Putamen (tissue), 1 donor: Measurements from ENCODE around the gene SMIM32.

Source experiments
- DNase-seq: peaks from one replicate; pipeline ENCODE4 v3.0.0-alpha.2; 2016; ENCODE audit warnings: low spot score

The SMIM32 gene

DNA sequence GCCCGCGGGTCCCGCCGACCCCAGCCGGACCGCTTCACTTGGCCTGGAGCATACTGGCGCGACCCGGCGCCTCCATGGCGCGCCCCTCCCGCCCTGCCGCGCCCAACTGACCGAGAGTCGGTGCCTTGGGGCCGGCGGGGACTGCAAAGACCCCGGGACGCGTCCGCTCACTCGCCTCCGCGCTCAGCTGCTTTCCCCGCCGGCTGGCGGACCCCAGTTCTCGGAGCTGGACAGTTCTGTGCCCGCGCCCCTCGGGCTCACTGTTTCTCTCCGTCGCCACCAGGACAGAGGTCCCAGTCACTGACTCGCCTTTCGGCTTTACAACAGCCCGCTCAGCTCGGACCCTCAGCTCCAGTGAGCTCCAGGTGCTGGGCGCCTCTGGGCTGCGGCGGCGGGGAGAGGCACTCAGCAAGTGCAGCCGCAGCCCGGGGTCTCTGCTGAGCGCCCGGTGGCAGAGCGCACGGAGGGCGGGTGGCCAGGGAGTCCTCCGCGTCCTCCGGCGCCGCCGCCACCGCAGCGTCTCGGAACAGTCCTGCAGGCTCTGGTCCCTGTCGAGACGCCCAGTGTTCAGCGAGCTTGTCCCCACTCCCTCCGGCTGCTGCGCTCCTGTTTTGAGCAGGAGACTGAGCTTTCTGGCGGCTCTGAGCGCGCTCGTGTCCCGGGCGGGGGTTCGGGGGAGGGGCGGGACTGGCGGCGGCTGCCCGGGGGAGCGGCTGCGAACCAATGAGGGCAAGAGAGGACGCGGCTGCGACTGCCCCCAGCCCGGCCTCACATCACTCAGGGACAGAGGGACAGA lies at the start of gene SMIM32:
TSS of gene SMIM32 (minus strand) at position 637 of the 796 bp plus-strand sequence. CDS start 638 bp downstream, outside the sequence.
- DNase-seq: no peak

DNA sequence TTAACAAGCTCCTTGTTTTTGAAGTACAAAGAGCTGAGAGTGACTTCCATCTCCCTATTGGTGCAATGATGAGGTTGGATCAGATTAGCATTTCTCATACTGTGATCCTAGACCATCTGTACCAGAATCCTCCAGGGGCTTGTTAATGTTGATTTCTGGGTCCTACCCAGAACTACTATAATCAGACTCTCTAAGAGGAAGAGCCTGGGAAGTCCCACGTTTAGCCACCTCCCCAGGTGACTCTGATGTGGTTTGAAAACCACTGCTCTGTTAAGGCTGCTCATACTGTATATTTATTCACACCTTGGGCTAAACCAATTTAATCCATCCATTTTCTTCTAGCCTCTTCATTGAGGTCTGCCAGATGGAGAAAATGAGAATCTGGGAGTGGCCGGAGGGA lies 49.6 kb upstream of the SMIM32 start:
- no peak for DNase-seq

DNA sequence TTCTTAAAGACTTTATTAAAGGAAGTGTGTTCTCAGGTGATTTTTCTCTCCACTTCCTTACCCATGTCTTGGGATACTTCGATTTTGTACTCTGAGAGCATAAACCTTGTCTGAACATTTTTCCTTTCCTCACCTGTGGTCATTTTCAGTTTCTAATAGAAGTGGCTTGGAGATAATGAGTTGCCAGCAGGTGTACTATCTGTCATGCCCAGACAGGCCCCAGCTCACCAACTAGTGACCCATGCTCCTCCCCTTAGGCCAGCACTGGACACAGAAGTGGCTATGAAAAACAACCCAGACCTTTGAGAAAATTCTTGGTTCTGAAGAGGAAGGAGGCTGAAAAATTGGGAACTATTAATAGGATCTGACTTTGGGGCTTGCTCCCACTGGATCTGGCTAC lies 49.2 kb upstream of the SMIM32 start:
- DNase-seq: no peak

DNA sequence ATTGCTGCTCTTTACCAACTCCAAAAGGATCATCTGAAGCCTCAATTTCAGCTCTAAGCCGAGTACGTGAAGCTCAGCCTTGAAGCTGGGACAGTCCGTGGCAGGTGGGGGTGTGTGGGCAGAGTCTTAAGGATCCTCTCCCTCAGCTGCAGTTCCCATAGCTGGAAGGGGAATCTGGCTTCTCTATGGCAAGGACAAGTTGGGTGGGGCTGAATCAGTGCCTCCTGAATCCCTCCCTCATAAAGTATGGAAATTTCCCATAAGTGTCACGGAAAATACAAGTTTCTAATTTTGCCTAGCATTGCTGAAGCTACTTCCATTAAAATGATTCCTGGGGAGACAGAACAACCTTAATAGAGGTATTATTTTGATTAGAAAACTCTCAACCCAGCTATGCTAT lies 47.9 kb upstream of the SMIM32 start:
- DNase-seq: no peak

DNA sequence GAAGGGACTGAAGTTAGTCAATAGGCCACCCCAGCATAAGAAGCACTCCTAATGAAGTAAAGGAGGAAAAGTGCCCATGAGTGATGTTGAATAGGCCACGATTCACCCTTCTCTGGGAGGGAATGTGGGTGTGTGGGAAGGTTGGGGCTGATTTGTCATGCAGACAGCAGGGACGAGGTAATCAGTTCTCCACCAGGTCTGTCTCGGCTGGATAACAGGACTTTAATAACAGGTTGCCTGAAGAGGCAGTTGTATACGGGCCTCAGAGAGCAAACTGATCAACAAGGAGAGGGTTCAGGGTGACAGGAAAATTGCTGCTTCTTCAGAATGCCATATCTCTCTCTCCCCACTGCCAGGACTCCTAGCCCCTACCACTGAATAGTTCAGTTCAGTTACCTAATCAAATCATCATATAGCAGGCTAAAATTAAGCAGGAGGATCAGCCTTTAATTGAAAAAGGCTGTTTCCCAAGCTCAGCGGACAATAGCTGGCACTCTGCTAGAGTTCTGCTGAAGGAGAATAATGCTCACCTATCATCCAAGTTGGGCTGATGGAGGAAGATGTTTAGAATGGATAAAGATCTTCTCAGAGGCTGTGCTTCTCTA lies 43.6 kb upstream of the SMIM32 start:
- DNase-seq: no peak

DNA sequence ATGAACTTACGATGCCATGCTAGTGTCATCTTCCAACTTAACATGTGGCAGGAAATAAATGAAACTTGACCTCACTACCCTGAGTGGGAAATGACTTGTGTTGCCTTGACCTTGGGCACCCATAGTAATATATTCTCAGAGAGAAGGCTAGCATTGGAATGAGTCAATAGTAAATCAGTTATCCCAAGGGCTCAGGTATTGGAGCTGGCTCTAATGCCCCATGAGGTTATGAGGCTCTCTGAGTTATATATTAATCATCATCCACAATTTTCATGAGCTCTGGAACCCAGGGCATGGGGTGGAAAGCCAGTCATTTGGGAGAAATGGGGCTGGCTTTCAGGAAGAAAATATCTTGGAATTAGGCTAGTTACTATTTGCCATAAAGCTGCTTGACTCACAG lies 42.4 kb upstream of the SMIM32 start:
- DNase-seq: no peak

DNA sequence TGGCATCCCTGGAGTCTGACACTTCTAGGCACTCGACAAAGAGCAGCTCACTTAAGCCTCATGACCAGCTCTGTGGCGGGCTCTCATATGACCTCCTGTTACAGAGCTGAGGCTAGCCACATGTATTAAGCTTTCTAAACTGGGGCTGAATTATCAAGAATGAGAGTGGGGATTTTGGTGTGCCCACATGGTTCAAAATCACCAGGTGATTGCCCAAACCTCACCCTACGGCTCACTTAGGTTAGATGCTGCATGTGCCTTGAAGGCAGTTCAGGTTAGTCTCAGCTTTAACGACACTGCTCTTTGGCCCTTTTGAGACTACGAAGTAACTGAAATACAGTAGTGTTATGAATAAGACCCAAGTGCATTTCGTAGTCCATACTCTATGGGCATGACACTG lies 39.4 kb upstream of the SMIM32 start:
- DNase-seq: no peak

DNA sequence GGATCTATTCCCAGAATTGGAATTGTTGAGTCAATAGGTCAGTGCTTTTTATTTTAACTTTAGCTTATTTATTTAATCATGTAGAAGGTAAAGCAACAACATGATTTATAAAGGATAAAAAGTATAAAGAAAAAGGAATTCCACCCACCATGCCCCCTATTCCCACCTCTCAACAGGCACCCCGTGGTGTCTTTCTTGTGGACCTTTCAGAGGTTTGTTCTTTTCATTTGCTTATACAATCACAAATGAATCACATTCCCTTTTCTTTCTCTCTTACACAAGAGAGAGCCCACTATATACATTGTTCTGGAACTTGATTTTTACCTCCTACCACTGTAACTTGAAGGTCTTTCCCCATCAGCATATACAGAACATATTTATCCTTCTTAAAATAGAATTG lies 37.2 kb upstream of the SMIM32 start:
- no peak for DNase-seq

DNA sequence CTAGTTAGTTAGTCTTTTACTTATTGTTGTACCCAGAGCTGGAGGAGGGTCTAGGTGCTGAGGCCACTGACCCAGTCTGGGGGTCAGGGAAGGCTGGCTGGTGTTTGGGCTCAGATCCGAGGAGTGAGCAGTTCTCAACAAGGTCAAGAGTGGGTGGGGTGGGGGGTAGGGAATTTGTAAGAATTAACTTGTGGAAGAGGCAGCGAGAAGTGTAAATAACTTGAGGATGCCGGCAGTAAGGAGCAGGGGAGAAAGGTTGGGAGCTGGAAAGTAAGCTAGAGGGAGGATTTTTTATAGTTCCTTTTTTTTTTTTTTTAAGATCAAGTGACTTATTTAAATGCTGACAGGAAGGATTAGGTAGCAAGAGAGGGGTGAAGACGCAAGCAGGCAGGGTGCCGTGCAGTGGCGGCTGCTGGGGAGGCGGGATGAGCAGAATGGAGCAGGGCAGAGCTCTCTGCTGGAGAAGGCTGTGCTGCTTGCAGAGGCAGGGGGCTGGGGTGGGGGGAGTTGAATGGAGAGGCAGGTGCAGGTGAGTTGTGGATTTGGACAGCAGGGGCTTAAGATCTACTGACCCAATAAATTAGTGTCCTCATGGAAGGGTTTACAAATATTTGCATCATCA lies 35.3 kb upstream of the SMIM32 start:
- DNase-seq: no peak

DNA sequence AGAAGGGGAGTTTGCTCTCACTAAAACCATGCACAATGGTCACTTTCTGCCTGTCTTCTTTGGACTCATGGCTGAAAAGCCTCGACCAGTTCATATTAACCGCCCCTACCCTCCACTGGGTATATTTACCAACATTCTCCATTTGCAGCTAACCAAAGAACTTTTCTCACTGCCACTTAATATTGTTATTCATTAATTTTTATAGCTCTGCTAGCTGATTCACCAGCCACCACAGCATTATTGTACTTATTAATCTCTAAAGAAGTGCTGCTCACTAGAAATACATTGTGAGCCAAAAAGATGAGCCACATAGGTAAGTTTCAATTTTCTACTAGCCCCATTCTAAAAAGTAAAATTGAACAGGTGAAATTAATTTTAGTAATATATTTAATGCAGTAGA lies 33.4 kb upstream of the SMIM32 start:
- DNase-seq: no peak

DNA sequence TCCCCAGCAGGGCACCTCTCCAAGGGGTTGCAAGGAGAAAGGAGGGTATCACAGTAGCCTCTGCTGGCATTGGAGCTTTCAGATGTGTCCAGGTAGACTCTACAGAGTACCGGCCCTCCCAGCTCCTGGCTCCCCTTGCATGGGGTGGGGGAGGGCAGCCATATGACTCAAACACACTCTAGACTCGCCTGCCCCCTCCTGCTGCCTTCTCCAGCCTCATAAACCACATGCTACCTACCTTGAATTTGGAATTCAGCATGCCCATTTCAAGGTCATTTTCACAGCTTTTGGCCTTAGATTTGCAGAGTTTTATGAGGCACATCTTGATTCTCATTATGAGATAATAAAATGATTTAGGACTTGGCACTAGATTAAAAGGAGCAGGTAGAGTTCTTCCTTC lies 32.8 kb upstream of the SMIM32 start:
- DNase-seq: no peak

DNA sequence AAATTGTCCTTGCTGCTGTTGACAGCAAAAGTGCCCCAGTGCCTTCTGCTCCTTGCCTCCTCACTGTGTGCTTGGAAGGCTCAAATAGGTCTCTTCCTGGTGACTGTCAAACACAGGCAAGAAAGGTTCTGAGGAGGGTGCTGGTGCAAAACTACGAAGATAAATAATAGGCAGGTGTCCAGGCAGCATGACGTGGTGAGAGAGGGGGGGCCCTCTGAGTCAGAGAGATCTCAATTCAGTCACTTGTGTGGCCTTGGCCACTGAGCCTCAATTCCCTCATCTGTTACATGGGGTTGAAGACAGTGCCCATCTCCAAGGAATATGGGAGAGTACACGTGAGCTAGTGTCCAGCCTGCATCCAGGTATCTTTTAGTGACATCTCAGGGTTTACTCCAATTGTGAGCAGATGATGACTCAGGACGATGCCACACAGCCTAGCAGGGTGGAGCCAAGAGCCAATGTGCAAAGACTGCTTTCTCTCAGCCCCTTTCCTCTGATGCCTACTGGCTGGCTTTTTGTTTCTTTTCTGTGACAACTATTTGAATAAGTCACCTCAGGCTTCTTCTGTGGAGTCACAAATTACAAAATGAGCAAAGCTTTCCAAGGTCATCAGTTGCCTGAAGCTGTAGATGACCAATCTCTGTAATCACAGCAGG lies 29.7 kb upstream of the SMIM32 start:
- DNase-seq: no peak

DNA sequence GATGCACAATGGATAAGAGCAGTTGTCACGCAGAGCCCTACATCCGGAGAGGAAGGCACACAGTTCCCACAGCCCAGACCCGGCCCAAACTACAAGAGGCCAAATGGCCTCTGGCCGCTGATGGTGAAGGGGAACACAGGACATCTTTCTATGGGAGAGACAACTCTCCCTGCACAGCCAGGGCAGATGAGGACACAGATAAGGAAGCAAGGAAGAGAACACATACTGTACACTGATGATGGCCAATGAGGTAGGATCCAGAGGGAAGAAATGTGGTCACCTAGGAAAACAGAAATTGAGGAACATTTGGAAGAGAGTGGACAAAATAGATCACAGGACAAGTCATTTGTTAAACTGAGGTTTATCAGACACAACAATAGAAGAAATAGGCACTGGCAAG lies 28.4 kb upstream of the SMIM32 start:
- no peak for DNase-seq

DNA sequence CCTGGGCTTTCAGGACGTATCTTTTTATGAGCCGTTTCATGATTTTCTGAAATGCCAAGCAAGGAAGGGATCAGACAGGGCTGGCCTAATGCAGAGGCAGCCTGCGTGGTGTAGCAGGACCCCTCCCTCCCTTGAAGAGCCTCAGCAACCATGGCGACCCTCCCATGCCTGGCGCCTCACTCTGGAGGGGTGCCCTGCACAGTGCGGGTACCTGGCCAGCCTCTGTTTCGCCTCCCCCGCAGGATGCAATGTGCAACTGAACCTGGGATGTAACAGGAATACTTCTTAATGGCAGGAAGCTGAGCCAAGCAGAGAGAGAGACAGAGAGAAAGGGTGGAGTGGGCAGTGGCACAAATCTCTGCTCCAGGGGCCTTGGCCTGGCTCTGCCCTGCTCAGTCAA lies 23.3 kb upstream of the SMIM32 start:
- no peak for DNase-seq

DNA sequence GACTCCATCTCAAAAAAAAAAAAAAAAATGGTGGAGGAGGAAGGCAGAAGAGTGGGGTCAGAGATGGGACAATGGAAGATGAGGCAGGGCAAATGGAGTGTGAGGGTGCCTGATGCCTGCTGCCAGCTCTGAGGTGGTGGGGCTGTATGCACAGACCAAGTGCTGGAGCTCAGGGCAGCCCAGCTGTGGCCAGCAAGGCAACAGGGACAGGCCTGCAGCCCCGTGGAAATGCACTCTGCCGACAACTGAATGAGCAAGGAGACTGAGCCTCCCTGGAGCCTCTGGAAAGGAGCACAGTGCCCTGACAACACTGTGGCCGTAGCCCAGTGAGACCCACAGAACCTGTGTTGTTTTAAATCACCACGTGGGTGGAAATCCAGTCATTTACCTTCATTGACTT lies 22.9 kb upstream of the SMIM32 start:
- no peak for DNase-seq

DNA sequence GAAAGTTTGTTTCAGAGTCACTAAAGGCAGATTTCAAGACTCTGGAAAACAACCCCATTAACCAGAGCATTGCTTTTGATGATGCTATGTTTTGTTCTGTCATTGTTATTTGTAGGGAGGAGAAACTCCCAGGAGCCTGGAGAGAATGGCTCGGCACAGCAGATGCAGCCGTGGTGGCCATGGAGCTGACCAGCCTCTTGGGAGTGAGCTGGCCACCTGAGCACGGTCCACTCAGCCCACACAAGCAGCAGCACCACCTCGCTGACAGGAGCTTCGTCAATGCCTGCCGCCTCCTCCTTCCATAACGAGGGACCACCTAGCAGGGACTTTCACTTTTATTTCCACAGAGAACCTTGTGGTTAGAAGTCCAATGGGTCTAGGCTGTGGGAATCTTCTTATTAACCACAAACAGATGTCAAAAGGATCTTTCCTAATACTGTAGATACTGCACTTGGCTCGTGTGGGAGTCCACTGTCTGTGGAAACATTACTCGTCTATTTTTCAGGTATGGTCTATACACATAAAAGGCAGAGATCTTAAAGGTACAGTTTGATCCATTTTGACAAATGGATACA lies 21.0 kb upstream of the SMIM32 start:
- no peak for DNase-seq

DNA sequence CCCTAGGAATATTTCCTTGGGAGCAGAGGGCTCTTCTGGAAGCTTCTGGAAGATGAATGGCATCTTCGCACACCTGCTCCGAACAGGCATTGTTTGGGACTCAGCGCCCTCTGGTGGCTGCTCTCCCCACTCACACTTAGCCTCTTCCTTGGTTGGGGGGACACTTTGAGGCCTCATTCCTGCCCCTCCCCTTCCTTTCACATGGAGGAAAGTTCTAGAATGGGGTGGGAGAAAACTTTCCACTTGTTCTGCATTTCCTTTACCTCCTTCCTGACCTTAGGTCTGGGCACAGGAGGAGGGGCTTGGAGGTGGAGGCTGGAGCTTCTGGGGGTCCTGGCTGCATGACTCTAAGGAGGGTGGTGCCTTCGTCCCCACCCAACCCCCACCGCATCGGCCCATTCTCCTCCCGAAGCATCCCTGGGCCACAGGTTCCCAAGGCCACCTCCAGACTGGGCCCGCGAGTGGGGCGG lies 19.3 kb upstream of the SMIM32 start:
- DNase-seq: peak; percentile 30

DNA sequence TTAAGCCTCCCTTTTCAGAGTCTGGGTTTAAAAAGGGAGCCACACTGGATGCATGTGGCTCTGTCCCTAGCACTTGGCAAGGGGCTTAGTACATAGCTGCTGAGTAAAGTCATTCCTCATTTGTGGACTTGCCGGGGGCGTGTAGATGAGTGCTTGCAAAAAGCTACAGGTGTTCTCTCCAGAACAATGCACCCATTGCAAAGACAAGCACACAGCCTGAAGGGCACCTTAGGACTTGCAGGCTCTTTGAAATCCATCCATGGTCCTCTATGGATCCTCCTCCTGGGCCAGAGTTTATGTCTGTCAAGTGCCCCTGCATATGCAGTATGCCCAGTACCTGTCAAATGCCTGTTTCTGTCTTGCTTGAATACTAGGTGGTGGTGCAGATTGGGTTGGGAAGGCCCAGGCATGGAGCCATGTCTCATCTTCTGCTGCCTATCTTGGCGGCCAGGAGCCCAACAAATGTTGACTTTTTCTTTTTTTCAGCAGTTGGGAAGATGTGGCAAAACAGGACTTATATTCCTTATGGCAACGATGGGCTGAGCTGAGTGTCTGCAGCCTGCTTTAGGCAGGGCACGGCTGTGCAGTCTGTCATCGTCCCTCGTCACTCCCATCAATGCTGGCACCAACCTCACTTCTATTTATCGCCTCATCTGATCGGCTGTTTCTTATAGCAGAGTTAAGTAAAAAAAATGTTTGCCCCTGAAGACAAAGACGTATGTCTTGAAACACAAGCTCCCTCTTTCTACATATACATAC lies 18.5 kb upstream of the SMIM32 start:
- no peak for DNase-seq

DNA sequence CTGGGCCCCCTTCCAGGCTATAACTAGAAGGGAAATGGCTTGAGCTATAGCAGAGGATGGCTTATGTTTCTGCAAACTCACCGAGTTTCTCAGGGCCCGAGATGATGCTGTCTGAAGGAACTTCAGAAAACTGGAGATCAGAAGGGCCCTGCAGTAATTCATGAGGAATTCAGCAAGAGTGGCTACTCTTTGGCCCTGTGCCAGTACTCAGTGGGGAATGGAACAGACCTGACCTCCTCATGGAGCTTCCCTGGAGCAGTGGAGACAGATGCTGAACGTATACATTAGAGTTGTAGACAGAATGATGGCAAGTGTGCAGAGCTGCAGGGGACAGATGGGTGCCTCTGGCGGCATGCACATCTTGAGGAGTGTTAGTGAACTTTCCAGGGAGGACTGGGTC lies 17.3 kb upstream of the SMIM32 start:
- DNase-seq: no peak

DNA sequence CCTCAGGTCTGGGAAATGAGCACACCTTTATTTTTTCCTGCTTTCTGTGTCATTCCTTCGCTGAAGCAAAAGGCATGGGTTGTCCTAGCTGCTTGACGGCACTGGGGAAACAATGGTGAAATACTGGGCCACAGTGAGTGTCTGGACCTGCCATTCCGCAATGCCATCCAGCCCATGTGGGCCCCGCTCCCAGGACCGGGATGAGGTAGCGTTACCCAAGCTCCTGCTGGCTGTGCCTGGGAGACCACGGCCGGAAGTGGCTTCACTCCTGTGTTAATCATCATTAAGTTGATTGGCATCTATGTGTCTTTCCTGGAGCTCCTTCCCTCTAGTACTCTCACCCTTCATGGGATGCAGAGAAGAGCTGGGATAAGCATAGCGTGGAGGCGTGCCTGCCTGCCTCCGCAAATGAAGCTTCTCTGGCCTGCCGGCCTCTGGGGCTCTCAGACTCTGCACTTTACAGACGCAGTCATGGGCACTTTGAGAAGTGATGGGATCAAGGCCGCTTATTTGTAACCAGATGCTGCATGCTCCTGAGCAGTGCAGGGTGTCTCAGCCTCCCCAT lies 16.5 kb upstream of the SMIM32 start:
- no peak for DNase-seq

DNA sequence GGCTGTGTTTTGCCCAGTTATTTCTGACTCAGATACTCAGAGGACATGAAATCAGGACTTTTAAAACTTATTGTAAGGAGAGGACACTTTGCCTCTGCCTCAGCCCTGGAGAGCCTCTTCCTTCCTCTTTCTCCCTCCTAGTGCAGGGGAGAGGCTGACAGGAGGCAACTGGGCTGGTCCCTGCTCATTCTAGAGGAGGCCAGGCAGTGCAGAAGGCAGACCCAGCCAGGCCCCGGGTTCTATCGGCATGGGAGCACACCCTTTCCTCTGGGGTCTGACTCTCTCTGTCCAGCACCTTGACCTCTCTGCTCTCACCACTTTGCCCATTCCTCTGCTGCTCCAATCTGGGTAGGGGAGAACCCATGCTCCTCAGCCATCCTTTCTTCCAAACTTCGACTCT lies 16.0 kb upstream of the SMIM32 start:
- no peak for DNase-seq
